Measurements from ENCODE around the gene FHIP2A.

Gene FHIP2A

GRCh38 chr10:114779803-114780576, 41.6 kb upstream of the FHIP2A start (continued):
- TF ChIP-seq AEBP2 (tag by site-specific recombination; IDR thresholded peaks at IDR 0.05; ENCODE audit: borderline replicate concordance) = no peak
- TF ChIP-seq PBX3 (CRISPR knock-in tag; IDR thresholded peaks at IDR 0.05) = no peak
- TF ChIP-seq ZNF785 (tag by site-specific recombination; IDR thresholded peaks at IDR 0.05) = no peak
- TF ChIP-seq ZEB2 (tag by site-specific recombination; IDR thresholded peaks at IDR 0.05) = peak; percentile 92
- TF ChIP-seq ZNF843 (tag by site-specific recombination; IDR thresholded peaks at IDR 0.05) = peak; percentile 90
- TF ChIP-seq ZNF24 (tag by site-specific recombination; IDR thresholded peaks at IDR 0.05) = peak; percentile 58; the same call in 1 of the 2 replicates
- TF ChIP-seq ZNF768 (tag by site-specific recombination; IDR thresholded peaks at IDR 0.05) = 0 out of 2 replicates have a peak, but pooled peaks have one; percentile 12
- no peak for TF ChIP-seq EGR2 (tag by site-specific recombination; IDR thresholded peaks at IDR 0.05; ENCODE audit: low read depth)
- no peak for TF ChIP-seq ZNF37A (tag by site-specific recombination; IDR thresholded peaks at IDR 0.05)
- peak; percentile 62; the same call in 1 of the 2 replicates for TF ChIP-seq MZF1 (tag by site-specific recombination; IDR thresholded peaks at IDR 0.05; ENCODE audit: borderline replicate concordance)
- peak; percentile 90 for TF ChIP-seq ZFP69B (tag by site-specific recombination; IDR thresholded peaks at IDR 0.05)
- TF ChIP-seq ZNF23 (tag by site-specific recombination; IDR thresholded peaks at IDR 0.05; ENCODE audit: borderline replicate concordance) = no peak
- TF ChIP-seq GLI2 (tag by site-specific recombination; IDR thresholded peaks at IDR 0.05; ENCODE audit: borderline replicate concordance, low read depth) = peak; percentile 74; the same call in 1 of the 2 replicates
- TF ChIP-seq REST (tag by site-specific recombination; IDR thresholded peaks at IDR 0.05) = no peak
- peak; percentile 63 for TF ChIP-seq ZBTB21 (tag by site-specific recombination; IDR thresholded peaks at IDR 0.05)
- peak; percentile 32; the same call in 1 of the 2 replicates for TF ChIP-seq ZSCAN30 (tag by site-specific recombination; IDR thresholded peaks at IDR 0.05)
- no peak for TF ChIP-seq ZNF391 (tag by site-specific recombination; IDR thresholded peaks at IDR 0.05; ENCODE audit: borderline replicate concordance, low read depth)
- 0 out of 2 replicates have a peak, but pooled peaks have one; percentile 17 for TF ChIP-seq TSHZ1 (tag by site-specific recombination; IDR thresholded peaks at IDR 0.05; ENCODE audit: borderline replicate concordance)
- no peak for TF ChIP-seq ZNF350 (tag by site-specific recombination; IDR thresholded peaks at IDR 0.05)
- no peak for TF ChIP-seq ZNF433 (tag by site-specific recombination; IDR thresholded peaks at IDR 0.05; ENCODE audit: low read depth)
- peak; percentile 51; the same call in 1 of the 2 replicates for TF ChIP-seq IKZF3 (tag by site-specific recombination; IDR thresholded peaks at IDR 0.05)
- TF ChIP-seq PRDM1 (tag by site-specific recombination; IDR thresholded peaks at IDR 0.05) = 0 out of 2 replicates have a peak, but pooled peaks have one; percentile 10
- TF ChIP-seq ZNF560 (tag by site-specific recombination; IDR thresholded peaks at IDR 0.05; ENCODE audit: borderline replicate concordance) = no peak
- TF ChIP-seq ZNF398 (tag by site-specific recombination; IDR thresholded peaks at IDR 0.05) = peak; percentile 22; the same call in 1 of the 2 replicates
- no peak for TF ChIP-seq ZSCAN23 (tag by site-specific recombination; IDR thresholded peaks at IDR 0.05)
- TF ChIP-seq ZNF274 (IDR thresholded peaks at IDR 0.05; ENCODE audit: low read length) = no peak
- TF ChIP-seq ZNF274 (tag by site-specific recombination; IDR thresholded peaks at IDR 0.05; ENCODE audit: borderline replicate concordance) = no peak
- TF ChIP-seq ZNF561 (tag by site-specific recombination; IDR thresholded peaks at IDR 0.05; ENCODE audit: borderline replicate concordance) = peak; percentile 81

All from HEK293 (cell line).